MM.1S (cell line): ENCODE results near the gene HIVEP2.

ENCODE experiments used
- CTCF ChIP-seq: fragments of 300-600 bp; sonication (generic); IDR thresholded peaks from 2 replicates; pipeline ENCODE4 v1.5.1; 2016; ENCODE audit warnings: antibody characterized with exemption, low read length, mixed read lengths
- EZH2 ChIP-seq: fragments of 300-600 bp; sonication (generic); optimal IDR thresholded peaks from 2 replicates; pipeline ENCODE3; 2017; ENCODE audit warnings: low read depth, mild to moderate bottlenecking, antibody characterized with exemption, low read length, mixed read lengths
- EZH2phosphoT487 ChIP-seq: fragments of 300-600 bp; sonication (generic); IDR thresholded peaks from 2 replicates; pipeline ENCODE4 v1.6.1; 2018; ENCODE audit warnings: antibody characterized with exemption, low read length

- TF ChIP-seq CTCF (no peak), EZH2phosphoT487 (no peak), EZH2 (no peak)
Measured at GRCh38 chr6:142952614-142953013, 7.6 kb upstream of the HIVEP2 start.
